ENCODE data around the gene CEP57L1. TPM values are rescaled to one million over a fixed set of nuclear protein-coding genes. Genes with fewer than 3 reads are reported as not detected.

Gene CEP57L1
- total and polyA plus RNA-seq, 7 donors, result 5.1 to 20.7 (median 6.4) TPM

DNA sequence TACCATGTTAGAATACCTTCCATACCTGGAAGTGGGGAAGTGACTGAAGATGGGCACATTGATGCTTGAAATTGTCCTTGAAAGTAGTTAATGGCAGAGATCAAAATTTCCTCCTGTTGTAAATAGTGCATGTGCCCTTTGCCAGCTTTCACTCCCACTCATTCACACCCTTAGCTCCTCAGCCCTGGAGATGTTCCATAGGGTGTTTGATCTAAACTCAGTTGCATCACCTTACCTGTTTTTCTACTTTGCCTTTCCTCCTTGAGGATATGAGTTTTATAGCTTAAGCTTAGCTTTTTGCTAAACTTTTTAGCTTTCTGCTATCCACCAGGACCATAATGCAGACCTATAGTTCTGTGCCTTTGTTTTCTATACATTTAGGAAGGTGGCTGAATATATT, 69.0 kb downstream of the CEP57L1 start:
- H3K4me1 ChIP-seq, result peaks cover 4% of the 10 kb centered on the region
- peaks cover 4 to 24% of the 10 kb centered on the region in 2 donors for H3K36me3 ChIP-seq (ENCODE audit: insufficient read depth in 1 of 2, low read depth in 1 of 2)
- H3K27me3 ChIP-seq (ENCODE audit: insufficient read depth in 3 of 3, low read length in 2 of 3), result no peaks in the 10 kb centered on the region
- intact Hi-C loops (cut with DNase I), result no loop called here
- H3K4me3 ChIP-seq, result no peak overlapping the region
- no peak for TF ChIP-seq CTCF (IDR thresholded peaks at IDR 0.05)
- H3K27ac ChIP-seq, result no peak overlapping the region
- DNase-seq, result no peak
- H3K9me3 ChIP-seq, result no peaks in the 10 kb centered on the region
- no peak for ATAC-seq

DNA sequence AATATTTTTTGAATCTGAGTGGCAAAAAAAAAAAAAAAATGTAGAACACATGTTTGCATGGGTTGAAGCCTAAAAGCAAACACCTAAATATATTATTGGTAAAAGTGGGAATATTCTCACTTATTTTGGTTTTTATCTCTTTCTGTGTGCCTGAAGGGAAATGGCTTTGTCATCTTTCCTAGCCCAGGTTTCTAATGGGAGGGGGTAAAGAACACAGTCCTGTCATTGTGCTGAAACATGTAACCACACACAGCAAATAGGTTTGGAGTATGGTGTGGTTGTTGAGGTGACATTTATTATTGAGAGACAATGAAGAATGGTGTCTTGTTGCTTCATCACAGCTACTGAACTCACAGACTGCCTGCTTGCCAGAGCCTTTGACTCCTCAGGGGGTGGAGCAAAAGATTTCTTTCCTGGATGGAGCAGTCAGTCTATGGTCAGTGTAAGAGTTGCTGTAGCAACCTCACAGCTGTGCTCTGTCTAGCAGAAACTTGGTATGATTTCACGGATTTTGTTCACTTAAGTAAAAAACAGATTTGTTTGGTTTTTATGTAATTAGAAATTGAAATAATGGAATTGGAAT, 70.2 kb downstream of the CEP57L1 start:
- Histone ChIP-seq H3K27me3 (ENCODE audit: insufficient read depth in 3 of 3, low read length in 2 of 3) (no peaks in the 10 kb centered on the region), H3K9me3 (no peaks in the 10 kb centered on the region), H3K4me1 (peaks cover 13% of the 10 kb centered on the region), H3K4me3 (no peak overlapping the region), H3K27ac (peak overlapping the region; percentile 5), H3K36me3 (ENCODE audit: insufficient read depth in 1 of 2, low read depth in 1 of 2) (peaks cover 4 to 12% of the 10 kb centered on the region in 2 donors)
- no peak for TF ChIP-seq CTCF (IDR thresholded peaks at IDR 0.05)
- DNase-seq, result peak; percentile 27 to 59
- WGBS, 3 donors, result 20 to 42% (median 22%) methylated on average over 1 of the region's 1 CpG
- intact Hi-C loops (cut with DNase I), result loop anchor here in 1 of 2 donors (5.0 kb wide), 1 partner anchor 48 kb away; no protein-coding TSS in a partner anchor
- ATAC-seq, result peak; percentile 77 to 93 (median 92)

GRCh38 chr6:109166673-109167072, 71.4 kb downstream of the CEP57L1 start:
- WGBS, 3 donors, result 75 to 85% (median 76%) methylated on average over 3 of the region's 3 CpGs
- Histone ChIP-seq H3K27ac (peak overlapping the region; percentile 5), H3K9me3 (no peaks in the 10 kb centered on the region), H3K4me1 (peaks cover 13% of the 10 kb centered on the region), H3K36me3 (ENCODE audit: insufficient read depth in 1 of 2, low read depth in 1 of 2) (peaks cover 0 to 3% of the 10 kb centered on the region in 2 donors), H3K4me3 (no peak overlapping the region), H3K27me3 (ENCODE audit: insufficient read depth in 3 of 3, low read length in 2 of 3) (no peaks in the 10 kb centered on the region)
- ATAC-seq (no peak), DNase-seq (no peak)
- TF ChIP-seq CTCF (IDR thresholded peaks at IDR 0.05), result no peak
- intact Hi-C loops (cut with DNase I), result loop anchor here in 1 of 2 donors (5.0 kb wide), 1 partner anchor 49 kb away; no protein-coding TSS in a partner anchor

DNA sequence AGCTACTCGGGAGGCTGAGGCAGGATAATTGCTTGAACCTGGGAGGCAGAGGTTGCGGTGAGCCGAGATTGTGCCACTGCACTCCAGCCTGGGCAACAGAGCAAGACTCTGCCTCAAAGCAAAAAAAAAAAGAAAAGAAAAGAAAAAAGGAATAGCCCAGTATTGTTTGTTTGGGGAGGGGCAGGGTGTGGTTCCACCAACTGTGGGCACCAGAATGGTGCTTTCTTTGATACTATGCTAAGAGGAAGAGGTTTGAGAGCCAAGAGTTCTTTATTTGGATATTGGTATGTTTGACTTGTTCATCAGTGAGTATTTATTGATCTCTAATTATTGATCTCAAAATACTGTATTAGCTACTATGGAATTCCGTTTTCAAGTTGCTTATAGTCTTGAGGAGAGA, 72.3 kb downstream of the CEP57L1 start:
- DNase-seq (no peak), ATAC-seq (no peak)
- intact Hi-C loops (cut with DNase I), result loop anchor here in 1 of 2 donors (5.0 kb wide), 1 partner anchor 50 kb away; no protein-coding TSS in a partner anchor
- TF ChIP-seq CTCF (IDR thresholded peaks at IDR 0.05), result no peak
- Histone ChIP-seq H3K4me1 (peaks cover 13% of the 10 kb centered on the region), H3K9me3 (no peaks in the 10 kb centered on the region), H3K27ac (no peak overlapping the region), H3K36me3 (ENCODE audit: insufficient read depth in 1 of 2, low read depth in 1 of 2) (no peaks in the 10 kb centered on the region), H3K27me3 (ENCODE audit: insufficient read depth in 3 of 3, low read length in 2 of 3) (no peaks in the 10 kb centered on the region), H3K4me3 (no peak overlapping the region)
- WGBS, 3 donors, result 90 to 94% (median 91%) methylated on average over 4 of the region's 4 CpGs

DNA sequence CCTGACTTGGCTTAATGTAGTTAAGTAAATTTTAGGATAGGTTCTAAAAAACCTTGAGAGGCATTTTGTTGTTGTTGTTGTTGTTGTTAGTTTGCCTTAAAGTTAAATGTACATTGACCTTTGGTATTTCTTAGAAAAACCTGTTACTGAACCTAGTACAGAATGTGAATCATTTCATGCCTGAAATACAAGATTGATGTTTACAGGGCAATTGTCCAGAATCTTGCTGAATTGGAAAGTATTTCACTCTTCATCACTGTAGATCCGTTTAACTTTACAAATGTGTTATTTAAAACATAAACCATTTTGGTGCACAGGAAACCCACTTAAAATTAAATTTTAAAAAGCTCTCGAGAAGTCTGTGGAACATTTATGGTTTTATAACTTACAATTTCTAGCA, 75.0 kb downstream of the CEP57L1 start:
- no peak for TF ChIP-seq CTCF (IDR thresholded peaks at IDR 0.05)
- ATAC-seq (no peak), DNase-seq (no peak)
- H3K4me1 ChIP-seq, result peaks cover 13% of the 10 kb centered on the region
- no peaks in the 10 kb centered on the region for H3K9me3 ChIP-seq
- intact Hi-C loops (cut with DNase I), result no loop called here
- H3K27ac ChIP-seq, result peak overlapping the region; percentile 4
- 15 to 36% (median 20%) methylated on average over 2 of the region's 2 CpGs for WGBS, 3 donors
- no peaks in the 10 kb centered on the region for H3K36me3 ChIP-seq (ENCODE audit: insufficient read depth in 1 of 2, low read depth in 1 of 2)
- no peaks in the 10 kb centered on the region for H3K27me3 ChIP-seq (ENCODE audit: insufficient read depth in 3 of 3, low read length in 2 of 3)
- H3K4me3 ChIP-seq, result no peak overlapping the region

Measured in psoas muscle (tissue), 8 donors.